ENCODE results near the gene APOL6.
A peak's percentile ranks its signal among the peaks of the same experiment; 100 is the strongest.
"Not testable (repeated sequence)": the region's sequence is repeated elsewhere in the genome, so short reads cannot be mapped to it uniquely, and the experiment has no call there.

The APOL6 gene

GRCh38 chr22:35676065-35676464 lies 27.8 kb downstream of the APOL6 start:
- H2BK5ac ChIP-seq (ENCODE audit: low read depth, low read length, poor library complexity, severe bottlenecking); H3K4me1 ChIP-seq (ENCODE audit: control insufficient read depth, insufficient read depth, low read depth, low read length); H3K18ac ChIP-seq (ENCODE audit: low read depth in 1 of 2, low read length in 2 of 2); DNase-seq; H3K14ac ChIP-seq (ENCODE audit: low read length in 2 of 2); H2BK15ac ChIP-seq (ENCODE audit: low read depth, poor library complexity, severe bottlenecking); H3K4me2 ChIP-seq (ENCODE audit: low read length, poor library complexity, severe bottlenecking); H3K27ac ChIP-seq (ENCODE audit: low read length, poor library complexity, severe bottlenecking); H4K91ac ChIP-seq (ENCODE audit: low read length); H3K4me3 ChIP-seq (ENCODE audit: insufficient read depth in 1 of 2, low read depth in 1 of 2, low read length in 2 of 2); H3K9me3 ChIP-seq (ENCODE audit: control insufficient read depth, low read length); H3K4ac ChIP-seq (ENCODE audit: low read depth in 1 of 2, low read length in 2 of 2); H2AFZ ChIP-seq (ENCODE audit: low read depth, low read length); H3K36me3 ChIP-seq (ENCODE audit: control insufficient read depth in 1 of 2, insufficient read depth in 2 of 2, low read depth in 1 of 2, low read length in 2 of 2); H3K79me1 ChIP-seq (replicated peaks; ENCODE audit: low read length, poor library complexity, severe bottlenecking); H2BK12ac ChIP-seq (ENCODE audit: low read length in 2 of 2); H4K8ac ChIP-seq (ENCODE audit: low read length); H3K27me3 ChIP-seq (ENCODE audit: control insufficient read depth in 1 of 2, insufficient read depth in 1 of 2, low read length in 2 of 2); H3K23ac ChIP-seq (ENCODE audit: low read length in 2 of 2); H2AK5ac ChIP-seq (ENCODE audit: low read length, severe bottlenecking); H2BK120ac ChIP-seq (ENCODE audit: low read depth, low read length); H3K9ac ChIP-seq (ENCODE audit: low read length): not testable (repeated sequence)
- 0% methylated on average over 1 of the region's 1 CpG for WGBS

GRCh38 chr22:35677460-35678187 lies 29.4 kb downstream of the APOL6 start:
- no peak overlapping the region for H2AFZ ChIP-seq (ENCODE audit: low read depth, low read length)
- H3K18ac ChIP-seq (ENCODE audit: low read depth in 1 of 2, low read length in 2 of 2), result no peak overlapping the region
- no peak overlapping the region for H2BK5ac ChIP-seq (ENCODE audit: low read depth, low read length, poor library complexity, severe bottlenecking)
- H2BK12ac ChIP-seq (ENCODE audit: low read length in 2 of 2), result no peak overlapping the region
- no peak overlapping the region for H3K4me2 ChIP-seq (ENCODE audit: low read length, poor library complexity, severe bottlenecking)
- no peaks in the 10 kb centered on the region for H3K27me3 ChIP-seq (ENCODE audit: control insufficient read depth in 1 of 2, insufficient read depth in 1 of 2, low read length in 2 of 2)
- H3K4me3 ChIP-seq (ENCODE audit: insufficient read depth in 1 of 2, low read depth in 1 of 2, low read length in 2 of 2), result no peak overlapping the region
- no peak overlapping the region for H3K4ac ChIP-seq (ENCODE audit: low read depth in 1 of 2, low read length in 2 of 2)
- H3K79me1 ChIP-seq (replicated peaks; ENCODE audit: low read length, poor library complexity, severe bottlenecking), result no peaks in the 10 kb centered on the region
- H3K4me1 ChIP-seq (ENCODE audit: control insufficient read depth, insufficient read depth, low read depth, low read length), result peaks cover 3% of the 10 kb centered on the region
- no peak overlapping the region for H2BK120ac ChIP-seq (ENCODE audit: low read depth, low read length)
- no peak overlapping the region for H4K8ac ChIP-seq (ENCODE audit: low read length)
- H2AK5ac ChIP-seq (ENCODE audit: low read length, severe bottlenecking), result no peak overlapping the region
- H4K91ac ChIP-seq (ENCODE audit: low read length), result no peak overlapping the region
- no peak overlapping the region for H3K23ac ChIP-seq (ENCODE audit: low read length in 2 of 2)
- 94% methylated on average over 7 of the region's 7 CpGs for WGBS
- no peak overlapping the region for H2BK15ac ChIP-seq (ENCODE audit: low read depth, poor library complexity, severe bottlenecking)
- H3K9ac ChIP-seq (ENCODE audit: low read length), result no peak overlapping the region
- no peak overlapping the region for H3K14ac ChIP-seq (ENCODE audit: low read length in 2 of 2)
- no peaks in the 10 kb centered on the region for H3K9me3 ChIP-seq (ENCODE audit: control insufficient read depth, low read length)
- no peaks in the 10 kb centered on the region for H3K36me3 ChIP-seq (ENCODE audit: control insufficient read depth in 1 of 2, insufficient read depth in 2 of 2, low read depth in 1 of 2, low read length in 2 of 2)
- no peak overlapping the region for H3K27ac ChIP-seq (ENCODE audit: low read length, poor library complexity, severe bottlenecking)
- no peak for DNase-seq

- no peak overlapping the region for H2BK15ac ChIP-seq (ENCODE audit: low read depth, poor library complexity, severe bottlenecking)
- no peak overlapping the region for H3K4ac ChIP-seq (ENCODE audit: low read depth in 1 of 2, low read length in 2 of 2)
- no peak overlapping the region for H4K8ac ChIP-seq (ENCODE audit: low read length)
- DNase-seq, result no peak
- H4K91ac ChIP-seq (ENCODE audit: low read length), result no peak overlapping the region
- H3K4me1 ChIP-seq (ENCODE audit: control insufficient read depth, insufficient read depth, low read depth, low read length), result peaks cover 3% of the 10 kb centered on the region
- no peak overlapping the region for H3K9ac ChIP-seq (ENCODE audit: low read length)
- H3K4me3 ChIP-seq (ENCODE audit: insufficient read depth in 1 of 2, low read depth in 1 of 2, low read length in 2 of 2), result no peak overlapping the region
- H2BK12ac ChIP-seq (ENCODE audit: low read length in 2 of 2), result no peak overlapping the region
- H2AK5ac ChIP-seq (ENCODE audit: low read length, severe bottlenecking), result no peak overlapping the region
- no peak overlapping the region for H3K4me2 ChIP-seq (ENCODE audit: low read length, poor library complexity, severe bottlenecking)
- H2BK120ac ChIP-seq (ENCODE audit: low read depth, low read length), result no peak overlapping the region
- no peak overlapping the region for H3K18ac ChIP-seq (ENCODE audit: low read depth in 1 of 2, low read length in 2 of 2)
- no peak overlapping the region for H3K23ac ChIP-seq (ENCODE audit: low read length in 2 of 2)
- H3K27ac ChIP-seq (ENCODE audit: low read length, poor library complexity, severe bottlenecking), result no peak overlapping the region
- 78% methylated on average over 2 of the region's 2 CpGs for WGBS
- H2AFZ ChIP-seq (ENCODE audit: low read depth, low read length), result no peak overlapping the region
- H3K79me1 ChIP-seq (replicated peaks; ENCODE audit: low read length, poor library complexity, severe bottlenecking), result no peaks in the 10 kb centered on the region
- no peak overlapping the region for H2BK5ac ChIP-seq (ENCODE audit: low read depth, low read length, poor library complexity, severe bottlenecking)
- H3K14ac ChIP-seq (ENCODE audit: low read length in 2 of 2), result no peak overlapping the region
- no peaks in the 10 kb centered on the region for H3K36me3 ChIP-seq (ENCODE audit: control insufficient read depth in 1 of 2, insufficient read depth in 2 of 2, low read depth in 1 of 2, low read length in 2 of 2)
- no peaks in the 10 kb centered on the region for H3K9me3 ChIP-seq (ENCODE audit: control insufficient read depth, low read length)
- peaks cover 0 to 6% of the 10 kb centered on the region in 2 experiments for H3K27me3 ChIP-seq (ENCODE audit: control insufficient read depth in 1 of 2, insufficient read depth in 1 of 2, low read length in 2 of 2)
Observed at GRCh38 chr22:35678836-35679235, 30.6 kb downstream of the APOL6 start.

- not testable (repeated sequence) for H3K4me2 ChIP-seq (ENCODE audit: low read length, poor library complexity, severe bottlenecking); H2AK5ac ChIP-seq (ENCODE audit: low read length, severe bottlenecking); H3K14ac ChIP-seq (ENCODE audit: low read length in 2 of 2); H2BK5ac ChIP-seq (ENCODE audit: low read depth, low read length, poor library complexity, severe bottlenecking); H3K27me3 ChIP-seq (ENCODE audit: control insufficient read depth in 1 of 2, insufficient read depth in 1 of 2, low read length in 2 of 2); H3K79me1 ChIP-seq (replicated peaks; ENCODE audit: low read length, poor library complexity, severe bottlenecking); H2BK12ac ChIP-seq (ENCODE audit: low read length in 2 of 2); H3K4me1 ChIP-seq (ENCODE audit: control insufficient read depth, insufficient read depth, low read depth, low read length); H2BK120ac ChIP-seq (ENCODE audit: low read depth, low read length); H3K23ac ChIP-seq (ENCODE audit: low read length in 2 of 2); H3K4ac ChIP-seq (ENCODE audit: low read depth in 1 of 2, low read length in 2 of 2); H3K27ac ChIP-seq (ENCODE audit: low read length, poor library complexity, severe bottlenecking); H4K8ac ChIP-seq (ENCODE audit: low read length); H4K91ac ChIP-seq (ENCODE audit: low read length); H3K9ac ChIP-seq (ENCODE audit: low read length); H3K36me3 ChIP-seq (ENCODE audit: control insufficient read depth in 1 of 2, insufficient read depth in 2 of 2, low read depth in 1 of 2, low read length in 2 of 2); H3K4me3 ChIP-seq (ENCODE audit: insufficient read depth in 1 of 2, low read depth in 1 of 2, low read length in 2 of 2); H3K9me3 ChIP-seq (ENCODE audit: control insufficient read depth, low read length); H2AFZ ChIP-seq (ENCODE audit: low read depth, low read length); H2BK15ac ChIP-seq (ENCODE audit: low read depth, poor library complexity, severe bottlenecking); H3K18ac ChIP-seq (ENCODE audit: low read depth in 1 of 2, low read length in 2 of 2)
- 100% methylated on average over 1 of the region's 4 CpGs for WGBS
- DNase-seq, result peak; percentile 36
Observed at GRCh38 chr22:35679492-35679891, 31.2 kb downstream of the APOL6 start.
